Measurements from ENCODE around the gene MLPH.

GRCh38 chr2:237446338-237446665 lies 40.7 kb upstream of the MLPH start:
- no peak for TF ChIP-seq CTCF (IDR thresholded peaks at IDR 0.05; ENCODE audit: insufficient read depth, low read length)
- TF ChIP-seq REST (IDR thresholded peaks at IDR 0.05; ENCODE audit: insufficient replicate concordance, low read depth), result no peak
- no peak for TF ChIP-seq POLR2AphosphoS5 (IDR thresholded peaks at IDR 0.05; ENCODE audit: low read depth)

Measured in HL-60 (cell line).